Esophagus mucosa (tissue), 1 donor: ENCODE measurements around the gene HOXD4. TPM values are rescaled to one million over a fixed set of nuclear protein-coding genes. Genes with fewer than 3 reads are reported as not detected.
A peak's percentile ranks its signal among the peaks of the same experiment; 100 is the strongest.

Experiments used
- ATAC-seq: fragments of 200-7000 bp; cut with Tn5 transposase; one replicate; pipeline ENCODE4 v1.9.1; 2020
- total RNA-seq: library from RNA; stranded (reverse); gene quantifications from one replicate; pipeline ENCODE4 v1.2.4, GENCODE V29; 2023
- donor health status: DM: yes; HTN: yes; CAD: no.

Gene HOXD4
- total RNA-seq, 1 donor from 2014 or later, result 0.36 TPM

GRCh38 chr2:176127774-176128072, 23.6 kb upstream of the HOXD4 start:
- ATAC-seq, result no peak

- ATAC-seq, result no peak
These were observed 23.0 kb upstream of the HOXD4 start for GRCh38 chr2:176128172-176128981.

- peak; percentile 66 for ATAC-seq
These were observed 22.2 kb upstream of the HOXD4 start, which contains the start of gene HOXD8 for GRCh38 chr2:176128982-176129796. HOXD8 (plus strand) TSS chr2:176129705; CDS start chr2:176130367, 662 bp downstream.

- peak; percentile 36 for ATAC-seq
These were observed 21.6 kb upstream of the HOXD4 start for GRCh38 chr2:176129813-176130146.

GRCh38 chr2:176130147-176130956, 21.0 kb upstream of the HOXD4 start:
- ATAC-seq, result peak; percentile 24

- ATAC-seq, result no peak
These were observed 20.1 kb upstream of the HOXD4 start for GRCh38 chr2:176130957-176131847.

- ATAC-seq, result no peak
These were observed 19.5 kb upstream of the HOXD4 start for GRCh38 chr2:176131848-176132158.

GRCh38 chr2:176132205-176133171, 18.9 kb upstream of the HOXD4 start:
- ATAC-seq, result no peak

- no peak for ATAC-seq
These were observed 18.0 kb upstream of the HOXD4 start for GRCh38 chr2:176133389-176133788.

- no peak for ATAC-seq
These were observed 17.3 kb upstream of the HOXD4 start for GRCh38 chr2:176134035-176134434.

GRCh38 chr2:176135035-176135440, 16.3 kb upstream of the HOXD4 start:
- ATAC-seq, result no peak

GRCh38 chr2:176136374-176137251, 14.7 kb upstream of the HOXD4 start:
- ATAC-seq, result no peak

GRCh38 chr2:176137252-176137580, 14.1 kb upstream of the HOXD4 start:
- no peak for ATAC-seq

GRCh38 chr2:176137906-176138305, 13.4 kb upstream of the HOXD4 start:
- no peak for ATAC-seq

GRCh38 chr2:176138526-176138922, 12.8 kb upstream of the HOXD4 start:
- ATAC-seq, result no peak

GRCh38 chr2:176138923-176139660, 12.3 kb upstream of the HOXD4 start:
- no peak for ATAC-seq

GRCh38 chr2:176139661-176140512, 11.5 kb upstream of the HOXD4 start:
- no peak for ATAC-seq
